GM19452 (cell line): Measurements from ENCODE around the gene GPR156.

ENCODE experiments used
- ATAC-seq: cut with Tn5 transposase; IDR thresholded peaks from one replicate; pipeline ENCODE4 v1.9.1; 2021; ENCODE audit not compliant: unreplicated experiment

GPR156 gene

DNA sequence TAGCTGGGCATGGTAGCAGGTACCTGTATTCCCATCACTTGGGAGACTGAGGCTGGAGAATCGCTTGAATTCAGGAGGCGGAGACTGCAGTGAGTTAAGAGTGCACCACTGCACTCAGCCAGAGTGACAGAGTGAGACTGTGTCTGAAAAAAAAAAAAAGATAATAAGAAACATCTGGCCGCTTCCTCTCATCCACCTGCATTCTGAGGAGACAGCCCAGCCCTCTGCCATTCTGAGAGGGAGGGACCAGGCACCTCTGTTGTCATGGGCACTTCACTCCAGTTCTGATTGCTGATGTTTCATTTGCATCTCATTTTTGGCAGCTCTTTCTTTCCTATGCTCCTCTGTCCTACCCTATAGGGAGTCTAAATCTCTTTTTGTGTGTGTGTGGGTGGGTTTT is 154.4 kb downstream of the GPR156 start:
- no peak for ATAC-seq

DNA sequence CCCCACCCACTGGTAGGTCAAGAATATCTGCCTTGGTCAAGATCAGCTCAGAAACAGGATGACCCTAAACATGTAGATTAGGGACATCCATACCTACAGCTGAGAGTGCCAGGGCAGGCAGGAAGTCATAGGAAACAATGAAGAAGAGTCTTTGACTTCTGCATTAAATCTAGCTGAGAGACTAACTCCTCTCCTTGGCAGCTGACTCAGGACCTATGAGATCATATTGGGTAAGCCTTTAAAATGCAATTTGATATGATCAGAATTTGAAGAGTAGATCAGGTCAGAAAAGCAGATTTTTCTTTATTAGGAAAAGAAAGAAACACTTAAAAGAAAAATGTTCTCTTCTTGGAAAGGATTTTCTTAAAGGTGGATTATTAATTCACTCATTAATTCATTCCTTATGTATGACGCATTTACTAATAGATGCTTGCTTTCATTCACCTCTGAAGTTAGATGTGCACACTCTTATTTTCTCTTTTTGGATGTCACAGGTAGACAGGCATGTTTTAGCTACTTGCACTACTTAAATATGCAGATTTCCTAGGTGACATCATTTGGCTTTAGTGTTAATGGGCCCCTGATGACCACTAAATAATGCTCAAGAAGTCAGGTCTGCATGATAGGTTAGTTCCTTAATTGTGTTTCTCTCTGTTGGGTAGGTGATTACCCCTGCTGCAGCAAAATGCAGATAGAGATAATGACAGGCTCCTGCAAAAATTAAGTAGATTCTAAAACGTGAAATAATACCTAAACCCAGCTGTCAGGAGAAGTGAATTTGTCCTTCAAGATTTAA is 155.1 kb downstream of the GPR156 start:
- no peak for ATAC-seq

DNA sequence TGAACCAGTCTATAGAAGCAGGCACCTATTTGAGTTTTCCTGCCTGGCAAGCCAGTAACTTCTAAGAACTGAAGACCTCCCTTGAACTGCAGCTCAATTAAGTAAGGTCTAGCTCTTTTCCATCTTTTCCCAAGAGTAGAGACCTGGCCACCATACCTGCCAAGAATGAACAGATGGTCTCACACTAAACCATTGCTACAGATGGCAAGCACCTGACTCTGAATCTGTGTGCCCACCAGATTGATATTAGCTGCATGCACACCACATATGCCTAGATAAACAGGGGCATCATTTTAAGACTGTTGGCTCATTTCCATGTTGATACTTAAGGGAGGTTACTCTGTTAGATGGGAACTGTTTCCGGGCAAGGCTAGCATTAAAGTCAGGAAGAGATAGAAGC is 156.0 kb downstream of the GPR156 start:
- no peak for ATAC-seq

DNA sequence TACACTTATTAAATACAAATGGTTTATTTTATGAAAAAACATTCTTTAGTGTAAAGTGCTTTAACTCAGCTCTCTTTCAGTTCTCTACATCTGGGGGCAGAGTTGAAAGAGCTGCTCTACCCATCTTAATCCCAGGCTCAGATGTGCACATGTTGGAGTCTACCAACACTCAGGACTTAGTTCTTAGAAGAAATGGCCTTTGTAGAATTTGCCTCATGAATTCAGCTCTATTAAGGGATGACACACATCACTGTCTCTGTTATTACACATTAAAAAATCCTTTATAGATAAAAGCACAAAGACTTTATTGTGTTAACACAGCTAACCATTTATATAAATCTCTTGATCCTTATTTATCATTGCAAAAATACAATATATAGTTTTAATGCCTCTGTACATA is 159.0 kb downstream of the GPR156 start:
- no peak for ATAC-seq

DNA sequence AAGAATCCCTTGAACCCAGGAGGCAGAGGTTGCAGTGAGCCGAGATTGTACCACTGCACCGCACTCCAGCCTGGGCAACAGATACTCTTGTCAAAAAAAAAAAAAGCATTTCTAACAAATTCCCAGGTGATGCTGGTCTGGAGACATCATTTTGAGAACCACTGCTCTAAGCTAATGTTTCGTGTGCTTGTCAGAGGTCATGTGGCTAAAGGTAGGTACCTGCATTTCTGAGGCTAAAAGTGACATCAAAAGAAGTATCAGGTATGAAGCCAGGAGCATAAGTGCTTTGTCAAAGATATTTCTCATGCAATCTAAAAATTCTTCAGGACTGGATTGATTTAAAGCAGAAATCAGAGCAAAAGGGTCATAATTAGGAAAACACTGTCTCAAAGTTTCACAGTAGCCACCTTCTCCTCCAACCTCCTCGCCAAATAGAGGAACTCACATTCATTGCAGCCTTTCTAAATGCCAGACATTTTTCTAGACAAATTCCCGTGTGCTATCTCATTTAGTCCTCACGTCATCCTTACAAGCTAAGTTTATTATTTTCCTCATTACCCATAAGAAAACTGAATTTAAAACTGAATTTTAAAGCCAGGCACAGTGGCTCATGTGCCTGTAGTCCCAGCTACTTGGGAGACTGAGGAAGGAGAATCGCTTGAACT is 165.0 kb downstream of the GPR156 start:
- no peak for ATAC-seq
